LHCN-M2 (cell line): ENCODE measurements around the gene IRF2. TPM values are rescaled to one million over a fixed set of nuclear protein-coding genes. Genes with fewer than 3 reads are reported as not detected.
A peak's percentile ranks its signal among the peaks of the same experiment; 100 is the strongest.

ENCODE experiments used
- DNase-seq: peaks from one replicate; pipeline ENCODE4 v3.0.0-alpha.2; 2012; ENCODE audit warnings: low read depth
- polyA plus RNA-seq: library from polyadenylated mRNA; unstranded; fragments of >200 nt; gene quantifications from one replicate; pipeline ENCODE4 v1.2.1, GENCODE V29; 2012; ENCODE audit warnings: missing spikeins
- total RNA-seq: library from RNA; depleted of rRNA; stranded (reverse); fragments of >200 nt; gene quantifications from 2 replicates; pipeline ENCODE4 v1.2.3, GENCODE V29; 2014; rRNA removed

IRF2 gene
- total RNA-seq, result 16.6 and 17.6 TPM in 2 replicates
- 8.2 TPM for polyA plus RNA-seq

DNA sequence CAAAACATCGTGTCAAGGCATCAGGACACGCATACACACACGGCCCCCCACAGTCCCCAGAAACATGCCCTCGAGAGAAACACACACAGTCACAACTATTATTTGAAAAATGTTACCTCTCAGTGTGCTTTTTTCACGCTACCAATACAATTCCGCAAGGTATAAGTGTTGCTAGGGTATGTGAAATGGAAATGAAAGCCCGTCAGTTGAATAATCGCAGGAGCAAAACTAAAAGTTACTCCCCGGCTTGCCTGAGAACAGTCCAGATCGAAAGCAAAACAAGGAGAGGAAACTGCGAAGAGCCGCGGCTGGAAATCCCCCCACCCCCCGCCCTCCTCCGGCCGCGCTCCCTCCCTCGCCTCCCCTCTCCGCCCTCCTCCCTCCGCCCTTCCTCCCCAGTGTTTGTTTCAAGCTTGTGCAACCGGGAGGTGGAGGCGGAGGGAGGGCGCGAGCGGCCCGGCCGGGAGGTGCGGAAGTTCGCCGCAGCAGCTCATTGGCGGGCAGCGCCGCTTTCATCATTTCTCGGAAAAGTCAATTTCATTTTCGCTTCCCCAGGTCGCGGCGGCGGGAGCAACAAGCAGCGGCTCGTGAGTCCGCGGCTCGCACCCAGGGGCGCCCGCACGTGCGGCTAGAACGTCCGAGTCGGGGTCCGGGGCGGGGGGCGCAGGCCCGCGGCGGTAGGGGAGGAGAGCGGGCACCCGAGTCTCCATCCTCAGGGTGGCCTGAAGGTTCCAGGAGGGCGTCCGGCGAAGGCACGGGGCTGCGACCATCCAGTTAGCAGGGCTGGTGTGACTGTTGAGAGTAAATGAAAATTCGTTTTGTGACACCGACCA, at the start of gene IRF2:
Gene IRF2 (minus strand): TSS at position 288 of the 833 bp plus-strand sequence. CDS start 45,486 bp downstream, outside the sequence.
- DNase-seq, result peak; percentile 95

DNA sequence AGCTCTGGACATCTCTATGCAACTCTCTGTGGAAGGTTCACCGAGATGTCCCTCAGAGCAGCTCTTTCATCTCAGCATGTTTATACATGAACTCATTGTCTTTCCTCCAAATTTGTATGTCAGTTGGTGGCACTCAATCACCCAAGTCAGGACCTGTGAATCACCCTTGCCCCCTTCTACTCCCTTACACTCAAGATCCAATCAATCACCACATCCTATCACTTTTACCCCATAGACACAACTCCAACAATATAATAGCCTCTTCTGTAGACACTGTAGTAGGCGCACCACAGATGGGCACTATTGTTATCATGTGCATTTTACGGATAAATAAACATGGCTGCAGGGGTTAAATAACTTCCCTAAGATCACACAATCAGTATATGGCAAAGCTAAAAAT, 41.3 kb upstream of the IRF2 start:
- no peak for DNase-seq

DNA sequence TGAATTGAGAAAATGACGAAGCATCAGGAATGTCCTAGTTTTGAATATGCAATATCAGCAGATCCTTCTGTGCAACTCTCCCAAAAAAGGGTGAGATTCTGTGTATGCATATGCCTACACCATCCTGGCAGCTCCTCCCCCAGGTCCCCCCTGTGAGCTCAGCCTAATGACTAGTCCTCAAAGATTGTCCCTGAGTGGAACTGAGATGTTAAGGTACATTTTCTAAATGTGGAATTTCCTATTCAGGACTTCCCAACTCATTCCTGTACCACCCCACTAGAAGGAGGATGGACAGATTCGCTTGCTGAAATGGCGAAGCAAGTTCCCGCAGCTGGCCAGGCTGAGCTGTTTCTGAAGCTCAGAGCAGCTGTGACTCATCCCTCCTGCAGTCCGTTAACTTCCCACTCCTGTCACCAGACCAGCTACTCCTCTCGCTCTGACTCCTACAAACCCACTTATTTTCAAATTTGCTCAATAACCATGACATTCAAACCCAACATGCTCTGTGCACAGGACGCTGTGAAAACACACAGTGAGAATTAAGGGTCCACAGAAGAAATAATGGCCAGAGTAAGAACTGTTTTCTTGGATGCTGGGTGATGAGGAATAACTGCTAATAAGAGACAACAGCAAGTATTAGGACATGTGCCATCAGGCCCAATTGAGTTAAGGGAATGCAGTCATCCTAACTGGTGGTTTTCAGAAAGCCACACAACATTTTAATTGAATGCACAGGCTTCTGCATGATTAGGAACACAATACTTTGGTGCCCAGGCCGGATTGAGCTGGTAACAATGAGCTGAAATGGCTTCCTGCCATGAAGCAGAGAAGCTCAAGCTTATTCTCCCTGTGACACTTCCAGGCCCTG, 40.0 kb upstream of the IRF2 start:
- DNase-seq, result peak; percentile 90

DNA sequence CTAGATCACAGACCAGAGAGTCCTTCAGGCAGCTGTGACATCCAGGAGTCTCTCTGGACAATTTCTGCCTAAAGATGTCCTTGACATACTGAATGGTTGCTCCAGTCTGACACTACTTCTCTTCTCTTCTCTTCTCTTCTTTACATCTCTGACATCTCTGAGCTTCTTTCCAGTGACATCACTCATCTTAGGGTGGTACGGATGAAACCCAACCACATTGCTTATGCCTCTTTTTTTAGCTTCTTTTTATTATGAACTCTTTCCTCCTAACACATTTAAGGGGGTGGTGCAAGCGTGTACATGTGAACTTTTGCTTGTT, 39.4 kb upstream of the IRF2 start:
- DNase-seq, result no peak

DNA sequence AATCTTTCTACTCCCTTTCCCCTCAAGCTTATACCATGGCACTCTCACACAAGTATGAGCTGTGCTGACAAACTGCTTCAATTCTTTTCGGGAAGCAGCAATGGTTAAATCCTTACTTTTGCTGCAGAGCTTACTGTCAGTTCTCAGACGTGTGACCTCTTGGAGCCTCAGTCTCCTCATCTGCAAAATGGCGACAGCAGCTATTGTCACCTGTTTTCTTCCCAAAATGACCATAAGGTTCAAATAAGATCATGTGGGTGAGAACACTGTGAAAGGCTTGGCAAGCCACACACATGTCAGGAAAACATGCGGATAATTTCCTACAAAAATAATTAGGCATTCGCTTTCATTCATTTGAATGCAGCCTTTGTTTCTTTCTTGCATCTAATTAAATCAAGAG, 36.8 kb upstream of the IRF2 start:
- no peak for DNase-seq

DNA sequence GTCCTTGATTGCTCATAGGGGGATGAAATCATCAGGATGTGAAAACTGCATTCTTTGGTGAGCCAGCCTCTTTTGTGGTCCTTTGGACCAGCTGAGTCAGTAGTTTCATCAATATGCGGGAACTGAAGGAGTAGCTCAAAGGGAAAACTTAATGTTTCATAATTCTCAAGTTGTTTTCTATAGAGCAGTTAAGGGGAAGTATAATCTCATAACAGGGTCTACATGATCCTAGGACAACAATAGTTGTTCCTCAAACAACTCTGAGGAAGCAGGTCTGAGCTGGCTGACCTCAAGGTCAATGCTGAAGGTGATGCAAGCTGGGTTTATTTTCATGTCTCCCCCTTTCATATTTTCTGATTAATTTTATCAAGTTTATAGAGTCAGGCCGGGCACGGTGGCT, 36.1 kb upstream of the IRF2 start:
- no peak for DNase-seq

DNA sequence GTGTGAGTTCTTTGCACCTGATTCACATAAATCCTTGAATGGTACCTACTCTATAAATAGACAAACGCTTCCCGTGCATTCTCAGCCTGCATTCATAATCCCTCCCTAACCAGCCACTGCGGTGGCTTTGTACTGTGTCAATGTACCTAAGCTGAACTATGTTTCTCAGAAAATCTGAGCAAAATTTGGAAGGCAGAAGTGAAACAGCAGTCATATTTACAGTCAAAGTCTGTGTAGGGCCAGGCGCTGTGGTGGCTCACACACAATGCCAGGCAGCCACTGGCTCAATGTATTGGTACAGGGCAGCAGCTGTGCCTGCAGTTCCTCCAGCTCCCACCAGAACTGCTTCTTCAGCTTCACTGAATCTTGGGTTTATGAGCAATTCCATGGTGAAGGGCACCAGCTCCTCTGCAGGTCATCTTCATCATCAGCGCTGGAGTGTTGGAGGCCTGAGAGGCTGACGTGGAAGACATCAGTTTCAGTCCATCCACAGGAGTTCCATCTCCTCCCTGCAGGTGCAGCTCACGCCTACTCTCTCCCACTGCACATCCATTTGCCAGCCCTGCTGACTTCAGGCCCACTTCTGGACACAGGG, 32.3 kb upstream of the IRF2 start:
- DNase-seq, result peak; percentile 31

DNA sequence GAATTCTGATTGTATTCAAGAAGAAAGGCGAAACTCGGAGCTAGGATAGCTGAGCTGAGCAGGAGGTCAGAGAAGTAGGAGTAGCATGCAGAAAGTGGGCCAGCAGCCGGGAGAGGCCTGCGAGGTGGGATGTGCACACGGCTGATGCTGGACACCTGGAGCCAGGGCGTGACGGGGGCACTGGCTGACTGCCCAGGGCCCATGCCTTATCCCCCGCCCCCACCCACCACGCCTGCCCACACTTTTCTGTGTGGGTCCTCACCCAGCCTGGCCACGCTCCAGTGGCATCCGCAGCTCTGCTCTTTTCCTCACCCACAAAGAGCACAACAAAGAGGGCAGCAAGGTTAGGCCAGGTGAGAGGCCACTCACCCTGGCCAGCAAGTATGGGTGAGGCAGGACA, 30.0 kb upstream of the IRF2 start:
- no peak for DNase-seq

DNA sequence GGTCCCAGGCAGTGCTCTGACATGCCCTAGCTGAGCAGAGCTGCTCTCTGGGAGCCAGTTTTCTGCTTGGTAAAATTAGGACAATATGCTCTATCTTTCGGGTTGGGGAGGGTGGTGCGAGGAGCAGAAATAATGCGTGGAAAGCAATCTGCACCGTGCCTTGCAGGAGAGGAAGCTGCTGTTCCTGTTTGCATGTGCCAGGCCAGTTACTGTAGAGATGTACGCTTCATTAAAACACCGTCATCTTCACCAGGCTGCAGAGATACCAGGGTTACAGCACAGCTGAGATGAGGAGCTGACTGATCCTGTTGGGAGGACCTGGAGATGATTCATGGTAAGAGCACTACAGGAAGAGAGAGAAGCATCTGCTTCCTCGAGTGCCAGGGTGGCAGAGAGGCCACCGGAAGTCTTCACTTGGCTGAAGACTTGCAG, 29.5 kb upstream of the IRF2 start:
- DNase-seq, result peak; percentile 59

DNA sequence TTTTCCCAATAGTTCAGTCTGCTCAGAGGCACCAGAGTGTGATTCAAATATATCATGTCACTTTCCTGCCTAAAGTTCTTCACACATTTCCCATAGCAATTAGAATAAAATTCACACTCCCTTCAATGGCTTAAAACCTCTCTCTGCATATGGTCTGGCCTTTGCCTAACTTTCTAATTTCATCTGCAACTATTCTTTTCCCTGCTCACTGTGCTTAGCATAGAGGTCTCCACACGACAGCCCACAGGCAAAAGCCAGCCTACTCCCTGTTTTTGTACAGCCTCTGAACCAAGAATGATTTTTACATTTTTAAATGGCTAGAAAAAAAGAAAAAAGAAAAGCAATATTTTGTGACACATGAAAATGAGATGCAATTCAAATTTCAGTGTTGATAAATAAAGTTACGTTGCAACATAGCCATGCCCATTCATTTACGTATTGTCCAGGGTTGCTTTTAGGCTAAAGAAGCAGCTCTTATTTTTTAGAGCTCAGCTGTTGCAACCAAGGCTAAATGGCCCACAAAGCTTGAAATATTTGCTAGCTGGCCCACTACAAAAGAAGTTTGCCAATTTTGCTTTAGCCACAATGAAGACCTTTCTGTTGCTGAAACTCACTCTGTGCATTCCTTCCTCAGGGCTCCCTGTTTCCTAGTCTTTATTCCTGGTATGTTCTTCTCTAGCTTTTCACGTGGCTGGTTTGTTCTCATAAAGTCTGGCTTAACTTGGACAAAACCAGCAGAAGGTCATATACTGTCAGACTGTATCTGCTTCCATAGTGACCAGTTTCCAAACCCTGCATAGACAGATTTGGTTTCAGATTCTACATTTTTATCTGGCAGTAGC, 26.6 kb upstream of the IRF2 start:
- DNase-seq, result no peak

DNA sequence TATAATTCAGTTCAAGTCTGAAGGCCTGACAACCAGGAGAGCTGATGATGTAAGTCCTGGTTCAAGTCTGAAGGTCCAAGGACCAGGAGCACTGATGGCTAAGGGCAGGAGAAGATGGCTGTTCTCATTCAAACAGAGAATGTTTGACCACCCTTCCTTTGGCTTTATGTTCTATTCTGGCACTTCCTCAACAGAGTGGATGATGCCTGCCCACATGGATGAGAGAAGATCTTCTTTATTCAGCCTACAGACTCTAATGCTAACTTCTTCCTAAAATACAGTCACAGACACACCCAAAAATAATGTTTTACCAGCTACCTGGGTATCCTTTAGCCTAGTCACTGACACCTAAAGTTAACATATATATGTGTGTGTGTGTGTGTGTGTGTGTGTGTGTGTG, 25.6 kb upstream of the IRF2 start:
- no peak for DNase-seq

DNA sequence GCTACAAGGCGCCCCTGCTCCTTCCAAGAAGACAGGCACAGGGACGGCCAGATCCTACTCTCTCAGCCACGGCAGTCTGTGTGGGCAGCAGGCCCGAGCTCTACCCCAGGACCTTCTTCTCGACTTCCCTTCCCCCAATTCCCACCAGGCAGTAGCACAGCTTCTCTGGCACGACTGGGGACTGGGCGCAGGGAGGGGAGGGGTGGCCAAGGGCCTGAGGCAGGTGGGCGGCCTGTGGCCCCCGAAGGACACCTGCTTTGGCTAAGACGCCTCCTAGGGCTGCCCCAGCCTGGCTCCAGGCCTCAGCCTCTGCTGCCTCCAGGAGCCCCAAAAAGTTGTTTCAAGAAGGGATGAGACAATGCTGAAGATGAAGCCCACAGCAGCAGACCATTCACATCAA, 24.2 kb upstream of the IRF2 start:
- DNase-seq, result no peak

DNA sequence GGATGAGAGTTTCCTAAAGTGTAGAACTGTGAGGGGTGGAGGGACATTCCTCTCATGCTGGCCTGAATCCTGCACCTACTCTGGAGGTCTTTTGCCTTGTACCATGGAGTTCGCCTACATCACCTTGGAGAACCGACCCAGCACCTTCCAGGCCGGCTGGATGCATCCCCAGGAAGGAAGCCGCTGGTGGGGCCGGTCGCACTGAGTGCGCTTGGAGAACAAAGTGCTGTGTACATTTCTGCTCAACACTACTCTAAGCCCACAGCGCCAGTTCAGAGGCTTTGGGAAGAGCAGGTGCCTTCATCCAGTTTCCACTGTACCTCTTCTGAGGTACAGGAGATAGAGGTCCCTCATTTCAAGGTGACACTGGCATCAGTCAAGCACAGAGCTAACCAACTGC, 15.4 kb upstream of the IRF2 start:
- DNase-seq, result no peak

DNA sequence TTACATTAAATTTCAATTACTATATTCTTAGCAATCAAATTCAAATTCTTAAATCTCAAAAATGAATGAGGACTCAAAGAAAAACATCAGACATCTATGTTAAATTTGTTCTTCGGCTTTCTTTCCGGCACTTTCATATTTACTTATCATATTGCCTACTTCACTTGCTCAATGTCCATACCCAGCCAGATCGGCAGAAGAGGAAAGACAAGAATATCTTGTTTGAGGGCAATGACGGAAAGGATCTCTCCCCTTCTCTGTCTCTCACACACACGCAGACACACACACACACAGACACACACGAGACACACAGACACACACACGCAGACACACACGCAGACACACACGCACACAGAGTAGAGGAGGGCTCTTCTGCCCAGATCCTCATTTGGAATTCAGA, 13.2 kb upstream of the IRF2 start:
- no peak for DNase-seq

DNA sequence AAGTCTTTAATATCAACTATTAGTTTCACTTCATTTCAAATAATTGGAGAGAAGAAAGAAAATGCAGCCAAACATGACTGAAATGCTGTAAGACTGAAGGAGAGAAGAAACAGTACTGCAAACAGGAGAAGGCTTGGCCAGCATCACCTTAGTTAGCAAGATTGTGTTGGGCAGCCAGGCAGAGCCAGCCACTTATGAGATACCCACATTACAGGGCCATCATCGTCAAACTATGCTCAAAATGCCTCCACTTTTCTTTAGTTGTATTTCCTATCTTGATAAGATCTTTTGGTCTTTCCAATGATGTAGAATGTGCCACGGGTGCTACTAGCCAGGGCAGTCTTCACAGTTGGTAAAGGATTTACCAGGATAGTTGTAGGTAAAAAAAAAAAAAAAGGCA, 10.9 kb upstream of the IRF2 start:
- no peak for DNase-seq

DNA sequence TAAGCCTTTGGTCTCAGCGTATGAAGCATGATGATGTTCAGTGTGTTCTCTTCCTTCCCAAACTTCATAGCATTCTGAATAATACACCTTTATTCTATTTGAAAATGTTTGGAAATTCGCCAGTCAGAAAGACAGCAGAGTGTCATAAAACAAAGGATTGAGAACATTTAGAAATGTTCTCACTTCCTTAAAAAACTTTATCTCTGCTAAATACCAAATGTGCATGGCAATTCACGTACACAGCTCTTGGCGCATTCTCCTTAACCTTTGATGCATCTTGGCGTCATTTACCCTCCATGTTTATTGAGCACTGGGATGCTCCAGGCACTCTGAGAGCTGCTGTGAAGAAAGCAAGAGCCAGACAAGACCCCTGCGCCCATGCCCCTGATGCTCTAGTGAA, 7.2 kb upstream of the IRF2 start:
- DNase-seq, result no peak

DNA sequence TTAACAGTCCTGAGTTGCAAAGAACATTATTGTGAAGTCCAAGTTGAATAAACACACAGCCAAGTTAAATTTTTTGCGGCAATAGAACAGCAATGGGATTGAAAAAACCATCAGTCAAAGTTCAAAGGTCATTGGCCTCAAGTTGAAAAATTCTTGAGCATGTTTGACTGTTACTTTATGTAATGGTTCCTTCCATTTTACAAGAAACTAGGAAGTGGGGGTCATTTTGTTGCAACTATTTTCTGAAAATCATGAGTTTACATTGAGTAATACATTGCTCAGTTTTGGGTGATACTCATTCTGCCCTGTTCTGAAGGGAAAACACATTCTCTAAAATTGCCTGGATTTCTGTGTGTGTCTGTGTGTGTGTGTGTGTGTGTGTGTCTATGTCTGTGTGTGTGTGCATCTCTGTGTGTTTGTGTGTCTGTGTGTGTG, 5.2 kb upstream of the IRF2 start:
- DNase-seq, result no peak

DNA sequence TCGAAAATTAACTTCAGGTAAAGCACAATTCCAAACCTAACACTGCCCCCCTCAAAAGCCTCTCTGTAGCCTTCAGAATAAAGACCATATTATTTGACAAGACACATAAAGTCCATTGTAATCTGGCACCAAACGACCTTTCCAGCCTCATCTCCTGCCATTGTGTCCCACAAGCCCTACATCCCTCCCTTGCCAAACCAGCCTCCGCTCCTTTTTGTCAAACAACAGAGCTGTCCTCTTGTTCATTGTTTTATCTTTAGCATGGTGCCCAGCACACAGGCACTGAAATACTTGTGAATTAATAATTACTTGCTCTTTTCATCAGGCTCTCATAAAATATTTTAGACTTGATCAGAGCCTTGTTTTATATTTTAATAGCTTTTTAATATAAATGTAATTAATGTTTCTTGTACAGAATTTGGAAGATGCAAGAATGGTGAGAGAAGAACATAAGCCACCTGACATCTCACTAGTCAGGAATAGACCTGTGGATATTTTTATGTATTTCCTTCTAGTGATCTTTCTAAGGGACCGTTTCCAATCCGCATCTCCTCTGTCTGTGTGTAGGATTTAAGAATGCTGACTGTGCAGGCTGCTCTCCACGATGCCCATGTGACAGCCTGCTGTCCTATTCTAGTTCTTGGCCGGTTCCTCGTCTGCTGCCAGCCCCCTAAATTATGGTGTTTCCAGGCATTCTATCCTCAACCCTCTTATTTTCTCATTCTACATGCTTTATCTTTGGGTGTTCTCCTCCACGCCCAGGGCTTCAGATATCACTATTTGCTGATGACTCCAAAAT, 3.0 kb upstream of the IRF2 start:
- no peak for DNase-seq

DNA sequence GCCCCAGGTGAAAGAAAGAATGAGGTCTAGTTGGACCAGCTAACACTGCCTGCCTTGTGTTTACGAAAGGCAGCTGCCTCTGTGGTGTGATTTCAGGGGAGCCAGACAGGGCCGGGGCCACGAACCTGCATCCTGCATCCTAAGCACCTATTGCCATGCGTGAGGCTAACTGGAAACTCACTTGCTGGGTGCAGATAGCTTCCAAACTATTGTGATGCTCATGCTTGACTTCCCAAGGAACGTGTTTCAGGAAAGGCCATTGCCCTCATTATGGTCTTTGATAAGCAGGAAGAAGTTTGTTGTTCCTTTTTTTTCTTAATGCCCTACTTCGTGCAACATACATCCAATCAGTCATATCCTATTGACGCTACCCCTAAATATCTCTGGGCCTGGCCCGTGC, 2.3 kb upstream of the IRF2 start:
- DNase-seq, result no peak

DNA sequence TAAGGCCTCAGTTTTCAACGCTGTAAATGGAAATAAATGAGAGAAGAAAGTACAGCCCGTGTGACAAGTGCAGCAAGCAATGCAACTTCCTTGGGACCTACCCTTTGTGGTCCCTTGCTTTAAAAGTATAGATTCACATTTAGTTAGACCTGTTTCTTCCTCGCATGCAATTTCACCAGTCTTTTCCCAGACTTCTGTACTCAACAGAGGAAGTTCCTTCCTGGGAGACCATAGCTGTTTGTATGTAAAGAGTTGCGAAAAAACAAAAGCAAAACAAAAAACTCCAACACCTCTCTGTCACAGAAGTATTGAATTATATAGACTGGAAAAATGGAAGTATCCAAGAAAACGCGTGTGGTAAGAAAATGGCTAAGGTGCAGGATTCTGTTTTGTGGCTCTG, 1.1 kb upstream of the IRF2 start:
- DNase-seq, result no peak

DNA sequence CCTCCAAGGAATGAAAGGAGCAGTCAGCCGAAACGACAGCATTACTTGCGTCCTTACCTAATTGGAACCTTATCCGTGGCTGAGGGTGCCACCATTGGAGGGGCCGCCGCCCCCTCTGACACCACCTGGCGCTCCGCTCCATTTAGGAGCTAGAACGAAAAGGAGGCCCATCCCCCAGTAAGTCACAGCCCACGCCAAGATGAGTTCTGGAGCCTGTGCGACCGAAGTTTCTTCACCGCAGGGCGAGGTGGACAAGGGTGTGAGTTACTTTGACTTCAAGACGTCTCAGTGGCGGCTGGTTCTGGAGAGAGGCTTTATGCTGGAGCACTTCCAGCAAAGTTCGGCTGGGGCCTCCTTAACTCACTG, 729 bp upstream of the IRF2 start:
- peak; percentile 37 for DNase-seq
